H9 (cell line): ENCODE data around the gene SLC47A1. TPM values are rescaled to one million over a fixed set of nuclear protein-coding genes. Genes with fewer than 3 reads are reported as not detected.

Source experiments
- DNase-seq: peaks from one replicate; pipeline ENCODE4 v3.0.0-alpha.2; 2017
- H2AFZ ChIP-seq: one replicate; pipeline ENCODE4 v1.6.1; 2013; ENCODE audit warnings: mild to moderate bottlenecking, low read length, control low read depth, moderate library complexity
- H2AK5ac ChIP-seq: 2 replicates; pipeline ENCODE4 v1.6.1; 2013; ENCODE audit warnings: low read length, control low read depth, mixed read lengths; ENCODE audit not compliant: insufficient read length
- H2BK120ac ChIP-seq: one replicate; pipeline ENCODE4 v1.6.1; 2013; ENCODE audit warnings: low read depth, mild to moderate bottlenecking, low read length, control low read depth, inconsistent platforms; ENCODE audit not compliant: poor library complexity, severe bottlenecking
- H2BK12ac ChIP-seq: 2 replicates; pipeline ENCODE4 v1.6.1; 2013; ENCODE audit warnings: low read length, control low read depth, mixed read lengths, low read depth; ENCODE audit not compliant: insufficient read length
- H2BK15ac ChIP-seq: 2 replicates; pipeline ENCODE4 v1.6.1; 2013; ENCODE audit warnings: low read depth, low read length, control low read depth
- H2BK20ac ChIP-seq: one replicate; pipeline ENCODE4 v1.6.1; 2013; ENCODE audit warnings: low read depth, mild to moderate bottlenecking, low read length, control low read depth, inconsistent platforms; ENCODE audit not compliant: poor library complexity, severe bottlenecking
- H2BK5ac ChIP-seq: 2 replicates; pipeline ENCODE4 v1.6.1; 2013; ENCODE audit warnings: low read length, control low read depth, mixed read lengths; ENCODE audit not compliant: insufficient read length
- H3K14ac ChIP-seq: 2 replicates; pipeline ENCODE4 v1.6.1; 2013; ENCODE audit warnings: low read length, control low read depth; ENCODE audit not compliant: insufficient read depth
- H3K18ac ChIP-seq: 2 replicates; pipeline ENCODE4 v1.6.1; 2013; ENCODE audit warnings: low read depth, mild to moderate bottlenecking, mixed read lengths, low read length, control low read depth; ENCODE audit not compliant: insufficient read length
- H3K23ac ChIP-seq: 2 replicates; pipeline ENCODE4 v1.6.1; 2013; ENCODE audit warnings: low read length, control low read depth, mixed read lengths, low read depth; ENCODE audit not compliant: insufficient read length
- H3K23me2 ChIP-seq: 2 replicates; pipeline ENCODE4 v1.6.1; 2013; ENCODE audit warnings: low read depth, mild to moderate bottlenecking, mixed read lengths, low read length, control low read depth; ENCODE audit not compliant: insufficient read length, poor library complexity, severe bottlenecking
- H3K27ac ChIP-seq: 2 replicates; pipeline ENCODE4 v1.5.1; 2013; ENCODE audit warnings: low read length, control low read depth, mixed read lengths, low read depth; ENCODE audit not compliant: insufficient read length
- H3K27me3 ChIP-seq: 2 replicates; pipeline ENCODE4 v1.6.1; 2013; ENCODE audit warnings: low read length, control low read depth, inconsistent platforms; ENCODE audit not compliant: insufficient read depth
- H3K4ac ChIP-seq: 2 replicates; pipeline ENCODE4 v1.6.1; 2013; ENCODE audit warnings: low read depth, mild to moderate bottlenecking, control low read depth, inconsistent platforms, low read length, moderate library complexity
- H3K4me1 ChIP-seq: 2 replicates; pipeline ENCODE4 v1.6.1; 2013; ENCODE audit warnings: low read length, control low read depth, inconsistent platforms; ENCODE audit not compliant: insufficient read depth
- H3K4me2 ChIP-seq: 2 replicates; pipeline ENCODE4 v1.6.1; 2013; ENCODE audit warnings: low read length, control low read depth, mixed read lengths; ENCODE audit not compliant: insufficient read length, insufficient read depth
- H3K56ac ChIP-seq: 2 replicates; pipeline ENCODE4 v1.6.1; 2013; ENCODE audit warnings: low read depth, mild to moderate bottlenecking, mixed read lengths, low read length, control low read depth; ENCODE audit not compliant: insufficient read length
- H3K79me1 ChIP-seq: 2 replicates; pipeline ENCODE4 v1.6.1; 2013; ENCODE audit warnings: low read depth, mild to moderate bottlenecking, moderate library complexity, low read length, control low read depth, inconsistent platforms; ENCODE audit not compliant: insufficient read depth, poor library complexity, severe bottlenecking
- H3K79me2 ChIP-seq: 2 replicates; pipeline ENCODE4 v1.6.1; 2013; ENCODE audit warnings: low read length, control low read depth, inconsistent platforms; ENCODE audit not compliant: insufficient read depth
- H3K9ac ChIP-seq: 2 replicates; pipeline ENCODE4 v1.6.1; 2013; ENCODE audit warnings: low read length, control low read depth, mixed read lengths; ENCODE audit not compliant: insufficient read length; ENCODE audit errors: extremely low read depth
- H3K9me3 ChIP-seq: one replicate; pipeline ENCODE4 v1.6.1; 2013; ENCODE audit warnings: low read depth, low read length, inconsistent platforms; ENCODE audit not compliant: control insufficient read depth
- H3T11ph ChIP-seq: one replicate; pipeline ENCODE4 v1.6.1; 2013; ENCODE audit warnings: mild to moderate bottlenecking, low read length, control low read depth, inconsistent platforms
- H4K20me1 ChIP-seq: one replicate; pipeline ENCODE4 v1.6.1; 2013; ENCODE audit not compliant: control insufficient read depth, insufficient read length, insufficient read depth
- H4K5ac ChIP-seq: 2 replicates; pipeline ENCODE4 v1.6.1; 2013; ENCODE audit warnings: low read depth, mild to moderate bottlenecking, mixed read lengths, low read length, control low read depth; ENCODE audit not compliant: insufficient read length
- H4K8ac ChIP-seq: replicated peaks from 2 replicates; pipeline ENCODE4 v1.6.1; 2013; ENCODE audit warnings: low read length, control low read depth, mixed read lengths, low read depth; ENCODE audit not compliant: insufficient read length
- H4K91ac ChIP-seq: 2 replicates; pipeline ENCODE4 v1.6.1; 2013; ENCODE audit warnings: low read depth, mild to moderate bottlenecking, moderate library complexity, mixed read lengths, low read length, control low read depth; ENCODE audit not compliant: insufficient read length
- H3K27ac Mint-ChIP-seq, 3 experiments: 2 replicates in 2 of 3; 3 replicates in 1 of 3; pipeline ENCODE4 v1.8.0; 2020 to 2021; ENCODE audit warnings: mixed read lengths in 3 of 3, mild to moderate bottlenecking in 1 of 3, moderate library complexity in 1 of 3
- H3K27me3 Mint-ChIP-seq: 2 replicates; pipeline ENCODE4 v1.8.0; 2021; ENCODE audit warnings: low read depth, mild to moderate bottlenecking, moderate library complexity, mixed read lengths
- H3K36me3 Mint-ChIP-seq, 3 experiments: 2 replicates in 2 of 3; 3 replicates in 1 of 3; pipeline ENCODE4 v1.8.0; 2020 to 2021; ENCODE audit warnings: low read depth in 3 of 3, mixed read lengths in 3 of 3; ENCODE audit not compliant: insufficient read depth in 1 of 3
- H3K4me1 Mint-ChIP-seq, 2 experiments: 2 replicates each; pipeline ENCODE4 v1.8.0; 2020; ENCODE audit warnings: mixed read lengths in 2 of 2
- H3K4me3 Mint-ChIP-seq, 2 experiments: 2 replicates in 1 of 2; 3 replicates in 1 of 2; pipeline ENCODE4 v1.8.0; 2020 to 2021; ENCODE audit warnings: mild to moderate bottlenecking in 2 of 2, mixed read lengths in 2 of 2, moderate library complexity in 1 of 2
- H3K9me3 Mint-ChIP-seq, 2 experiments: 2 replicates in 1 of 2; 3 replicates in 1 of 2; pipeline ENCODE4 v1.8.0; 2020; ENCODE audit warnings: mild to moderate bottlenecking in 2 of 2, mixed read lengths in 2 of 2, moderate library complexity in 1 of 2
- CTCF ChIP-seq: fragments of 200-600 bp; sonication (generic); conservative IDR thresholded peaks from 3 replicates; pipeline ENCODE4 v1.8.0; 2021; ENCODE audit warnings: antibody characterized with exemption, mild to moderate bottlenecking
- WGBS: extraction: QIAGEN DNeasy Blood & Tissue Kit; methylation state at CpG from one replicate; pipeline ENCODE4 v1.1.7; 2013; ENCODE audit warnings: missing lambda C conversion rate, low lambda C conversion rate, mixed read lengths; ENCODE audit not compliant: insufficient read length; ENCODE audit errors: extremely low coverage; 5-methylcytosine and 5-hydroxymethylcytosine counted together
- total RNA-seq: library from RNA; stranded (reverse); gene quantifications from 2 replicates; pipeline ENCODE4 v1.2.1, GENCODE V29; 2021

The SLC47A1 gene
- total RNA-seq, 1 experiment from 2014 or later = 4.0 TPM

DNA sequence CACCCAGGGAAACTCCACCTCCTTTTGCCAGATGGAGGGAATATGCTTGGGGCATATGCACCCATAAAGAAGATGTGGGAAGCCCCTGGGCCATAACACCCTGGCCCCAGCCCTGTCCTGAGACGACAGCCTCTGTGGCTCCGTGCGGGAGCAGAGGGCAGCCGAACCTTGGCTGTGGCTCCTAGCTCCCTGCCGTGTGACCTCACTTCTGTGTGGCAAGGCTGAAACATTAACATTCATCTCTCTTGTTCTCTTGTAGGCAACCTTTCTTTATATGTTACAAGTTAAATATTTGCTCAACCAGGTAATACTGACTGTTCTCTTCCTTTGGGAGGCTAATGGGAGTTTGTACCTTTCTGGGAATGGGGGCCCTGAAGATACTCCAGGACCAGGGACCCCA is 17.5 kb downstream of the SLC47A1 start:
- Mint-ChIP-seq H3K36me3 (peaks cover 0 to 2% (median 0%) of the 10 kb centered on the region in 3 experiments; a peak in 3 of 7 replicates), H3K27me3 (peaks cover 4% of the 10 kb centered on the region), H3K9me3 (no peaks in the 10 kb centered on the region; a peak in 1 of 5 replicates), H3K4me1 (peaks cover 11 to 21% of the 10 kb centered on the region in 2 experiments), H3K4me3 (no peak overlapping the region), H3K27ac (no peak overlapping the region; a peak in 1 of 7 replicates)
- Histone ChIP-seq H3K23ac (no peak overlapping the region), H2BK20ac (no peak overlapping the region), H3K23me2 (no peaks in the 10 kb centered on the region), H3K14ac (no peak overlapping the region), H2BK12ac (no peak overlapping the region), H4K5ac (no peak overlapping the region), H3K79me2 (no peaks in the 10 kb centered on the region), H3T11ph (no peak overlapping the region), H4K8ac (no peak overlapping the region), H4K91ac (no peak overlapping the region), H3K27me3 (no peaks in the 10 kb centered on the region), H3K4me2 (no peak overlapping the region), H3K18ac (no peak overlapping the region), H3K9me3 (no peaks in the 10 kb centered on the region), H3K4me1 (no peaks in the 10 kb centered on the region; the same call in 1 of the 2 replicates), H2BK5ac (no peak overlapping the region), H2AK5ac (no peak overlapping the region), H3K27ac (no peak overlapping the region), H2BK15ac (no peak overlapping the region), H3K79me1 (no peaks in the 10 kb centered on the region), H3K4ac (no peak overlapping the region), H4K20me1 (no peaks in the 10 kb centered on the region), H3K56ac (no peak overlapping the region), H2AFZ (no peak overlapping the region), H2BK120ac (no peak overlapping the region), H3K9ac (no peak overlapping the region)
- no peak for DNase-seq
- no peak for TF ChIP-seq CTCF
- WGBS = no CpG with 5 or more reads among the region's 5 CpGs
